Hepatocyte (in vitro differentiated cells): ENCODE results near the gene INTS3. TPM values are rescaled to one million over a fixed set of nuclear protein-coding genes. Genes with fewer than 3 reads are reported as not detected.
A peak's percentile ranks its signal among the peaks of the same experiment; 100 is the strongest.

ENCODE experiments used
- DNase-seq: peaks from one replicate; pipeline ENCODE4 v3.0.0-alpha.2; 2016; ENCODE audit warnings: low spot score
- H2AFZ ChIP-seq: fragments of 200-600 bp; sonication (generic); 2 replicates; pipeline ENCODE4 v1.6.0; 2016; ENCODE audit warnings: antibody characterized with exemption, mild to moderate bottlenecking
- H3K27ac ChIP-seq: fragments of 200-600 bp; sonication (generic); 2 replicates; pipeline ENCODE4 v1.5.1; 2016; ENCODE audit warnings: mild to moderate bottlenecking
- H3K27me3 ChIP-seq: fragments of 200-600 bp; sonication (generic); 2 replicates; pipeline ENCODE4 v1.6.1; 2016
- H3K36me3 ChIP-seq: fragments of 200-600 bp; sonication (generic); replicated peaks from 2 replicates; pipeline ENCODE4 v1.5.1; 2016; ENCODE audit warnings: low read depth; ENCODE audit not compliant: insufficient read depth
- H3K4me1 ChIP-seq: fragments of 200-600 bp; sonication (generic); 2 replicates; pipeline ENCODE4 v1.5.1; 2016; ENCODE audit warnings: mild to moderate bottlenecking, moderate library complexity; ENCODE audit not compliant: insufficient read depth
- H3K4me2 ChIP-seq: fragments of 200-600 bp; sonication (generic); 2 replicates; pipeline ENCODE4 v1.6.0; 2016
- H3K4me3 ChIP-seq: fragments of 200-600 bp; sonication (generic); 2 replicates; pipeline ENCODE4 v1.5.1; 2016; ENCODE audit warnings: mild to moderate bottlenecking
- H3K79me2 ChIP-seq: fragments of 200-600 bp; sonication (generic); 2 replicates; pipeline ENCODE4 v1.6.0; 2017; ENCODE audit warnings: mild to moderate bottlenecking
- H3K9me2 ChIP-seq: fragments of 200-600 bp; sonication (generic); replicated peaks from 2 replicates; pipeline ENCODE4 v1.6.0; 2017; ENCODE audit warnings: mild to moderate bottlenecking; ENCODE audit not compliant: insufficient read depth
- H3K9me3 ChIP-seq: fragments of 200-600 bp; sonication (generic); 2 replicates; pipeline ENCODE4 v1.5.1; 2016; ENCODE audit warnings: low read depth, mild to moderate bottlenecking
- H4K20me1 ChIP-seq: fragments of 200-600 bp; sonication (generic); 2 replicates; pipeline ENCODE4 v1.6.0; 2016; ENCODE audit warnings: mild to moderate bottlenecking; ENCODE audit not compliant: insufficient read depth, poor library complexity, severe bottlenecking
- CTCF ChIP-seq: fragments of 200-600 bp; sonication (generic); IDR thresholded peaks from 2 replicates; pipeline ENCODE4 v1.5.1; 2016; ENCODE audit warnings: antibody characterized with exemption, mild to moderate bottlenecking; ENCODE audit not compliant: poor library complexity
- EZH2 ChIP-seq: fragments of 200-600 bp; sonication (generic); IDR thresholded peaks from 2 replicates; pipeline ENCODE4 v1.6.1; 2016; ENCODE audit warnings: antibody characterized with exemption, mild to moderate bottlenecking, borderline replicate concordance
- EZH2phosphoT487 ChIP-seq: fragments of 200-600 bp; sonication (generic); IDR thresholded peaks from one replicate; pipeline ENCODE4 v1.6.1; 2018; ENCODE audit warnings: antibody characterized with exemption, mild to moderate bottlenecking, low read depth, moderate library complexity; ENCODE audit not compliant: unreplicated experiment, severe bottlenecking
- whole genome bisulfite sequencing: methylation state at CpG from one replicate; pipeline ENCODE4 v1.1.6; 2016; ENCODE audit warnings: low lambda C conversion rate; ENCODE audit errors: missing lambda C conversion rate; 5-methylcytosine and 5-hydroxymethylcytosine counted together
- polyA plus RNA-seq: library from polyadenylated mRNA; unstranded; fragments of >200 nt; fragmentation: Nextera tagmentation; extraction: Ambion mirVana; gene quantifications from 2 replicates; pipeline ENCODE4 v1.2.1, GENCODE V29; 2016
- total RNA-seq: library from RNA; depleted of rRNA; stranded (reverse); fragments of >200 nt; gene quantifications from 2 replicates; pipeline ENCODE4 v1.2.3, GENCODE V29; 2014

The INTS3 gene
- total and polyA plus RNA-seq, 2 experiments from 2014 or later, result 37.1 to 42.3 TPM

- Histone ChIP-seq H3K27me3 (no peaks in the 10 kb centered on the region), H3K36me3 (no peaks in the 10 kb centered on the region), H3K9me3 (no peaks in the 10 kb centered on the region), H3K4me2 (no peak overlapping the region), H2AFZ (no peak overlapping the region), H3K4me1 (peaks cover 8% of the 10 kb centered on the region), H3K27ac (no peak overlapping the region), H3K4me3 (no peak overlapping the region), H3K79me2 (peaks cover 49% of the 10 kb centered on the region), H4K20me1 (no peaks in the 10 kb centered on the region), H3K9me2 (no peaks in the 10 kb centered on the region)
- TF ChIP-seq EZH2 (no peak), EZH2phosphoT487 (no peak), CTCF (no peak)
- DNase-seq, result no peak
- 85% methylated on average over 3 of the region's 3 CpGs for WGBS
These were observed 7.2 kb downstream of the INTS3 start for GRCh38 chr1:153735090-153735420.

GRCh38 chr1:153741986-153742385 lies 14.1 kb downstream of the INTS3 start:
- DNase-seq, result no peak
- Histone ChIP-seq H3K9me3 (no peaks in the 10 kb centered on the region), H3K27me3 (no peaks in the 10 kb centered on the region), H4K20me1 (no peaks in the 10 kb centered on the region), H3K36me3 (no peaks in the 10 kb centered on the region), H3K4me3 (no peak overlapping the region), H3K79me2 (peaks cover 14% of the 10 kb centered on the region), H3K9me2 (no peaks in the 10 kb centered on the region), H2AFZ (no peak overlapping the region), H3K4me1 (peaks cover 27% of the 10 kb centered on the region), H3K4me2 (no peak overlapping the region), H3K27ac (peak overlapping the region; percentile 92)
- WGBS, result 56% methylated on average over 2 of the region's 2 CpGs
- TF ChIP-seq EZH2phosphoT487, result no peak
- TF ChIP-seq EZH2, result no peak
- no peak for TF ChIP-seq CTCF

GRCh38 chr1:153742411-153743142 lies 14.7 kb downstream of the INTS3 start:
- Histone ChIP-seq H3K36me3 (no peaks in the 10 kb centered on the region), H3K9me2 (no peaks in the 10 kb centered on the region), H3K4me3 (no peak overlapping the region), H3K9me3 (no peaks in the 10 kb centered on the region), H2AFZ (no peak overlapping the region), H3K4me1 (peaks cover 27% of the 10 kb centered on the region), H3K79me2 (peaks cover 14% of the 10 kb centered on the region), H3K27ac (peak overlapping the region; percentile 92), H3K4me2 (peak overlapping the region; percentile 35), H3K27me3 (no peaks in the 10 kb centered on the region), H4K20me1 (no peaks in the 10 kb centered on the region)
- DNase-seq, result peak; percentile 75
- TF ChIP-seq EZH2, result no peak
- no peak for TF ChIP-seq CTCF
- no peak for TF ChIP-seq EZH2phosphoT487
- WGBS, result 55% methylated on average over 5 of the region's 5 CpGs
